Neuronal stem cell (in vitro differentiated cells): ENCODE measurements around the gene EIF2B5.

Experiments used
- DNase-seq: peaks from one replicate; pipeline ENCODE4 v3.0.0-alpha.2; 2013; ENCODE audit warnings: low spot score
- H2AFZ ChIP-seq: one replicate; pipeline ENCODE4 v1.6.1; 2013; ENCODE audit warnings: mild to moderate bottlenecking, low read length, inconsistent platforms
- H2AK5ac ChIP-seq: 2 replicates; pipeline ENCODE4 v1.6.1; 2013; ENCODE audit warnings: low read depth, mild to moderate bottlenecking, inconsistent platforms, low read length, moderate library complexity, mixed read lengths
- H2BK120ac ChIP-seq: 2 replicates; pipeline ENCODE4 v1.6.1; 2013; ENCODE audit warnings: low read depth, mild to moderate bottlenecking, inconsistent platforms, low read length, moderate library complexity, mixed read lengths
- H2BK12ac ChIP-seq: one replicate; pipeline ENCODE4 v1.6.1; 2013; ENCODE audit warnings: low read length, inconsistent platforms
- H2BK15ac ChIP-seq: 2 replicates; pipeline ENCODE4 v1.6.1; 2013; ENCODE audit warnings: mild to moderate bottlenecking, low read length, inconsistent platforms, mixed read lengths
- H2BK5ac ChIP-seq: one replicate; pipeline ENCODE4 v1.6.1; 2013; ENCODE audit warnings: inconsistent platforms, mild to moderate bottlenecking, low read length, moderate library complexity
- H3K14ac ChIP-seq: one replicate; pipeline ENCODE4 v1.6.1; 2013; ENCODE audit warnings: low read length, inconsistent platforms
- H3K18ac ChIP-seq: 2 replicates; pipeline ENCODE4 v1.6.1; 2013; ENCODE audit warnings: low read length, inconsistent platforms
- H3K23ac ChIP-seq: 2 replicates; pipeline ENCODE4 v1.6.1; 2013; ENCODE audit warnings: low read depth, mild to moderate bottlenecking, mixed read lengths, low read length, inconsistent platforms; ENCODE audit not compliant: poor library complexity
- H3K27ac ChIP-seq: replicated peaks from 3 replicates; pipeline ENCODE4 v1.5.1; 2013; ENCODE audit warnings: low read length, inconsistent platforms
- H3K27me3 ChIP-seq, 3 experiments: 2 replicates each; pipeline ENCODE4 v1.6.1; 2013; ENCODE audit warnings: low read length in 3 of 3, mild to moderate bottlenecking in 2 of 3, inconsistent platforms in 1 of 3, low read depth in 1 of 3, mixed read lengths in 1 of 3, moderate library complexity in 1 of 3; ENCODE audit not compliant: control insufficient read depth in 3 of 3, insufficient read depth in 3 of 3
- H3K36me3 ChIP-seq, 2 donors: replicated peaks in 1 of 2; 2 replicates each; pipeline ENCODE4 v1.6.1; 2013; ENCODE audit warnings: low read length in 2 of 2; ENCODE audit not compliant: control insufficient read depth in 2 of 2, insufficient read depth in 2 of 2
- H3K4ac ChIP-seq: 2 replicates; pipeline ENCODE4 v1.6.1; 2013; ENCODE audit warnings: inconsistent platforms, mild to moderate bottlenecking, low read length, moderate library complexity
- H3K4me1 ChIP-seq, 2 donors: 1 replicate in 1 of 2; 2 replicates in 1 of 2; pipeline ENCODE4 v1.6.1; 2013; ENCODE audit warnings: low read length in 2 of 2, low read depth in 1 of 2; ENCODE audit not compliant: control insufficient read depth in 2 of 2, insufficient read depth in 1 of 2
- H3K4me2 ChIP-seq: one replicate; pipeline ENCODE4 v1.6.1; 2013; ENCODE audit warnings: mild to moderate bottlenecking, low read length, inconsistent platforms; ENCODE audit not compliant: insufficient read depth, poor library complexity, severe bottlenecking
- H3K4me3 ChIP-seq, 2 donors: 2 replicates each; pipeline ENCODE4 v1.5.1; 2013; ENCODE audit warnings: low read length in 2 of 2, mild to moderate bottlenecking in 2 of 2, inconsistent platforms in 1 of 2, moderate library complexity in 1 of 2
- H3K79me1 ChIP-seq: one replicate; pipeline ENCODE4 v1.6.1; 2013; ENCODE audit warnings: low read depth, mild to moderate bottlenecking, inconsistent platforms, low read length, moderate library complexity
- H3K9ac ChIP-seq: one replicate; pipeline ENCODE4 v1.6.1; 2013; ENCODE audit warnings: mild to moderate bottlenecking, low read depth, low read length, inconsistent platforms; ENCODE audit not compliant: poor library complexity
- H3K9me3 ChIP-seq, 2 donors: replicated peaks in 1 of 2; 2 replicates each; pipeline versions ENCODE3 to v1.6.1; 2013; ENCODE audit warnings: low read length in 2 of 2, mild to moderate bottlenecking in 2 of 2, inconsistent platforms in 1 of 2, low read depth in 1 of 2, mixed read lengths in 1 of 2, moderate library complexity in 1 of 2; ENCODE audit not compliant: control insufficient read depth in 2 of 2, insufficient read depth in 1 of 2
- H4K8ac ChIP-seq: one replicate; pipeline ENCODE4 v1.6.1; 2013; ENCODE audit warnings: low read depth, mild to moderate bottlenecking, inconsistent platforms, low read length, moderate library complexity
- H4K91ac ChIP-seq: one replicate; pipeline ENCODE4 v1.6.1; 2013; ENCODE audit warnings: low read length, low read depth, mild to moderate bottlenecking, inconsistent platforms; ENCODE audit not compliant: poor library complexity
- WGBS, 2 donors: extraction: QIAGEN DNeasy Blood & Tissue Kit; methylation state at CpG; one replicate each; pipeline ENCODE4 v1.1.7; 2013; ENCODE audit warnings: missing lambda C conversion rate in 2 of 2, mixed read lengths in 1 of 2; ENCODE audit not compliant: insufficient read length in 2 of 2, insufficient replicate concordance in 1 of 2; ENCODE audit errors: extremely low coverage in 2 of 2; 5-methylcytosine and 5-hydroxymethylcytosine counted together

Gene EIF2B5

DNA sequence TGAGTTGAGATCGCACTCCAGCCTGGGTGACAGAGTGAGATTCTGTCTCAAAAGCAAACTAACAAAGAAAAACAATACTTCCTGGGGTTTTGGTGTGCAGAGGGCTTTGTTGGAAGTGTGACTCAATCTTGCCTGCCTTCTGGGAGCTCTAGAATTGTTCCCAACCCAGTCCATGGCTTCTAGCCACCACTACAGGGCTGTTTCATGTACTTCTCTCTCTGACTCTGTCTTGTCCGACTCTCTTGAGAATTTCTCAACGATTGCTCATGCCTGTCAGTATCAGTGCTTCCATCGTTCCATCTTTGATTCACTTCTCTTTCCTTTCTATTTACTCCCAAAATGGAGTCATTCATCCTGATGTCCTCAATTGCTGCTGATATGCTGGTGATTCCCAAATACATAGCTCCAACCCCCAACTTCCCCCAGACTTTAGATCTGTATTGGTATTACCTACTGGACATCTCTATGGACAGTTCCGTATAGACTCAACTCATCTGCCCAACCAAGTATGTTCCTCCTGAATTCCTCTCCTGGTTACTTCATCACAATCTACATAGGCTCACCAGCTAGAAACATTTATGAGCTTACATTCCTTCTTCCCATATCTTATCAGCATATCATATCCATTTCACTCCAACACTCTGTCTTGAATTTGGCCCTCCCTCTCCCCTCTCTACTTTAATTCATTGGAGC is 37.7 kb downstream of the EIF2B5 start:
- Histone ChIP-seq H3K18ac (no peak overlapping the region), H3K9ac (no peak overlapping the region), H3K36me3 (peaks cover 28 to 63% of the 10 kb centered on the region in 2 donors), H3K79me1 (peaks cover 7% of the 10 kb centered on the region), H3K14ac (no peak overlapping the region), H3K23ac (no peak overlapping the region), H2BK12ac (no peak overlapping the region), H4K8ac (no peak overlapping the region), H2BK120ac (no peak overlapping the region), H3K9me3 (no peaks in the 10 kb centered on the region), H2BK15ac (no peak overlapping the region), H2AK5ac (no peak overlapping the region), H2BK5ac (no peak overlapping the region), H3K4ac (no peak overlapping the region), H3K27ac (no peak overlapping the region), H3K4me3 (no peak overlapping the region), H3K4me2 (no peak overlapping the region), H3K4me1 (peaks cover 15 to 16% of the 10 kb centered on the region in 2 donors), H4K91ac (no peak overlapping the region), H2AFZ (no peak overlapping the region), H3K27me3 (no peaks in the 10 kb centered on the region)
- no peak for DNase-seq
- WGBS, 2 donors = no CpG with 5 or more reads among the region's 5 CpGs

DNA sequence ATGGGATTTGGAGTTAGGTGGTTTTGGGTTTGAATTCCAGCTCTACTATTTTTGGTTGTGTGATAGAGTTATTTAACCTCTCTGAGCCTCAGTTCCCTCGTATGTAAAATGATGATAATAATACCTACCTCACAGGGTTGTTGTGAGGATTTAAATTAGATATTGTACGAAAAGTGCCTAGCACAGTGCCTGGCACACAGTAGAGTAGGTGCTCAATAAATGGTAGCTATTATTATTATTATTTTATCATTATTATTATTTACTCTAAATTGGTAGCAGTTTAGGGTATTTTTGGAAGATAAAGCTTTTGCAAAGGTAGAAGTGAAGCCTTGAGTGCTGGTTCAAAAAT is 38.2 kb downstream of the EIF2B5 start:
- Histone ChIP-seq H2BK15ac (no peak overlapping the region), H3K27ac (no peak overlapping the region), H3K4ac (no peak overlapping the region), H2BK12ac (no peak overlapping the region), H4K91ac (no peak overlapping the region), H3K4me3 (no peak overlapping the region), H3K9me3 (no peaks in the 10 kb centered on the region), H3K36me3 (peaks cover 28 to 63% of the 10 kb centered on the region in 2 donors), H3K18ac (no peak overlapping the region), H3K4me1 (peaks cover 15 to 18% of the 10 kb centered on the region in 2 donors), H2AFZ (no peak overlapping the region), H3K14ac (no peak overlapping the region), H3K79me1 (peaks cover 9% of the 10 kb centered on the region), H4K8ac (no peak overlapping the region), H3K27me3 (no peaks in the 10 kb centered on the region), H2BK5ac (no peak overlapping the region), H2BK120ac (no peak overlapping the region), H3K23ac (no peak overlapping the region), H2AK5ac (no peak overlapping the region), H3K9ac (no peak overlapping the region), H3K4me2 (no peak overlapping the region)
- WGBS, 2 donors = no CpG with 5 or more reads among the region's 2 CpGs
- DNase-seq = no peak

DNA sequence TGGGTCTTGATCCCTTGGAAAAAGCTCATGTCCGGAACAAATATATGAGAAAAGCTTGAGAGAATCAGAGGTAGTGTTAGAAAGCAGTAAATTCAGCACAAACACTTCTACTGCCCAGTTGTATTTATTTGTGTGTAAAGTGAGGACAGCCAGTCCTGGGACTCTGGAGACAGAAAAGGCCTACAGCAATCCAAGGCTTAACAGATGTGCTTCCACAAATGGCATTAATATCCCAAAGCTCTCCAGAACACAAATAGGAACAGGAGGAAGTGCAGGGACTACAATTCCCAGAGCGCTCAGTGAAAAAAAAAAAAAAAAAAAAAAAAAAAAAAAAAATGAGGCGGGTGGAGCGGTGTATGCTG is 39.1 kb downstream of the EIF2B5 start:
- WGBS, 2 donors = no CpG with 5 or more reads among the region's 4 CpGs
- no peaks in the 10 kb centered on the region for H3K27me3 ChIP-seq
- H2AK5ac ChIP-seq = no peak overlapping the region
- no peak overlapping the region for H2BK15ac ChIP-seq
- no peak overlapping the region for H2BK5ac ChIP-seq
- H3K14ac ChIP-seq = no peak overlapping the region
- H2BK12ac ChIP-seq = no peak overlapping the region
- H3K27ac ChIP-seq = no peak overlapping the region
- H2BK120ac ChIP-seq = no peak overlapping the region
- H4K91ac ChIP-seq = no peak overlapping the region
- DNase-seq = no peak
- peaks cover 33 to 63% of the 10 kb centered on the region in 2 donors for H3K36me3 ChIP-seq
- no peak overlapping the region for H4K8ac ChIP-seq
- H3K79me1 ChIP-seq = peaks cover 9% of the 10 kb centered on the region
- peaks cover 15 to 18% of the 10 kb centered on the region in 2 donors for H3K4me1 ChIP-seq
- no peak overlapping the region for H3K9ac ChIP-seq
- no peaks in the 10 kb centered on the region for H3K9me3 ChIP-seq
- H3K4me2 ChIP-seq = no peak overlapping the region
- H3K18ac ChIP-seq = no peak overlapping the region
- H3K4me3 ChIP-seq = peak overlapping the region in 1 of 2 donors; percentile 99
- H2AFZ ChIP-seq = peak overlapping the region; percentile 44
- H3K4ac ChIP-seq = no peak overlapping the region
- H3K23ac ChIP-seq = no peak overlapping the region

DNA sequence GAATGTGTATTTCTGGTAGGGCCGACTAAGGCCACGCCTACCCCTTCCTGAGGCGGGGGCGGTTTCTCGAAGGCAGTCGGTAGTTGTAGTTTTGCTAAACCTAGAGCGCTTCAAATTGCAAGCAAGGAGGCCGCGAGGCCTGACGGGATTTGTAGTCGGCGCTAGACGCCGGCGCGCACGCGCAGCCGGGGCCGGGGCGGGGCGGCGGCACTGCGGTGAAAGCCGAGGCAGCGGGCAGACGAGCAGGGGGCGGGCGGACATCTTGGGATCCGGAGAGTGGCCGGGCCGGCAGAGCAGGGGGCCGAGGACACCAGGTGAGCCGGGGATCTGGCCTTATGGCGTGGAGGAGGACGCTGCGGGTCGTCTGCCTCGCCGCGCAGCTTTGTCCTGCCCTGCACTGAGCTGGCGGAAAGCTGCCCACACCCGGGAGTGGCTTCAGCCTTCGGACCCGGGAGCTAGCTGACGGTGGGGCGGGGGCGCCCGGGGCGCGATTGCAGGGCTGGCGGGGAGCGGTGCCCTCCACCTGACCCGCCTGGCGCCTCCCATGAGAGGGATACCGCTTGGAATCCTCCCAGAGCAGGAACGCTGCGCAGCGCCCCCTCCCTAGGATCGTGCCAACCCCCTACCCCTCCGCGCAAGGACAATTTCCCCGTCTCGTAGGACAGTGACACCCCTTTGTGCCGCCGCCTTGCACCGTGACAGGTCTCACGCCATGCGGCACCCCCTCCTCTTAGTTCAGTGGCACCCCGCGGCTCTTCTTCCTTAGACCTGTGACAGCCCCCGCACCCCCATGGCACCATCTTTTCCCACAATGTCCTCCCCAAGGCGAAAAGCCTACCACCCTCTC is 39.7 kb downstream of the EIF2B5 start, which contains the start of gene AP2M1:
Gene AP2M1 (plus strand): TSS at position 210 of the 847 bp plus-strand sequence. CDS start 2,139 bp downstream, outside the sequence.
- H3K27ac ChIP-seq = peak within 1 kb of the TSS; percentile 48
- peaks cover 15 to 18% of the 10 kb centered on the region in 2 donors for H3K4me1 ChIP-seq
- peak within 1 kb of the TSS; percentile 98 for H3K14ac ChIP-seq
- peak within 1 kb of the TSS; percentile 96 for H2AFZ ChIP-seq
- peaks cover 35 to 63% of the 10 kb centered on the region in 2 donors for H3K36me3 ChIP-seq
- peaks cover 9% of the 10 kb centered on the region for H3K79me1 ChIP-seq
- peak within 1 kb of the TSS; percentile 92 for H3K4me2 ChIP-seq
- WGBS, 2 donors = no CpG with 5 or more reads among the region's 73 CpGs
- H3K18ac ChIP-seq = peak within 1 kb of the TSS; percentile 99
- peak within 1 kb of the TSS; percentile 85 for H2AK5ac ChIP-seq
- no peak within 1 kb of the TSS for H3K4ac ChIP-seq
- H2BK15ac ChIP-seq = peak within 1 kb of the TSS; percentile 88
- H3K27me3 ChIP-seq = no peaks in the 10 kb centered on the region
- H3K23ac ChIP-seq = peak within 1 kb of the TSS; percentile 98
- peak within 1 kb of the TSS; percentile 99 for H2BK5ac ChIP-seq
- peak within 1 kb of the TSS; percentile 38 for H2BK120ac ChIP-seq
- DNase-seq = peak; percentile 98
- H3K9ac ChIP-seq = peak within 1 kb of the TSS; percentile 99
- no peaks in the 10 kb centered on the region for H3K9me3 ChIP-seq
- H2BK12ac ChIP-seq = no peak within 1 kb of the TSS
- no peak within 1 kb of the TSS for H4K8ac ChIP-seq
- H3K4me3 ChIP-seq = peak within 1 kb of the TSS; percentile 99
- peak within 1 kb of the TSS; percentile 31 for H4K91ac ChIP-seq
